GM21528 (cell line): ENCODE results near the gene MSANTD7.
A peak's percentile ranks its signal among the peaks of the same experiment; 100 is the strongest.
"Not testable (repeated sequence)": the region's sequence is repeated elsewhere in the genome, so short reads cannot be mapped to it uniquely, and the experiment has no call there.

Source experiments
- ATAC-seq: cut with Tn5 transposase; IDR thresholded peaks from one replicate; pipeline ENCODE4 v1.9.1; 2021; ENCODE audit warnings: mild to moderate bottlenecking, moderate library complexity; ENCODE audit not compliant: unreplicated experiment, low FRiP score

Gene MSANTD7, protein sequence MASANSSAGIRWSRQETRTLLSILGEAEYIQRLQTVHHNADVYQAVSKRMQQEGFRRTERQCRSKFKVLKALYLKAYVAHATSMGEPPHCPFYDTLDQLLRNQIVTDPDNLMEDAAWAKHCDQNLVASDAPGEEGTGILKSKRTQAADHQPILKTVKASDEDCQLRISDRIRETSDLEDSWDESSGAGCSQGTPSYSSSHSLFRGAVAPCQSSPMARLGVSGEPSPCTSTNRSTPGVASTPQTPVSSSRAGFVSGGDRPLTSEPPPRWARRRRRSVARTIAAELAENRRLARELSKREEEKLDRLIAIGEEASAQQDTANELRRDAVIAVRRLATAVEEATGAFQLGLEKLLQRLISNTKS

DNA sequence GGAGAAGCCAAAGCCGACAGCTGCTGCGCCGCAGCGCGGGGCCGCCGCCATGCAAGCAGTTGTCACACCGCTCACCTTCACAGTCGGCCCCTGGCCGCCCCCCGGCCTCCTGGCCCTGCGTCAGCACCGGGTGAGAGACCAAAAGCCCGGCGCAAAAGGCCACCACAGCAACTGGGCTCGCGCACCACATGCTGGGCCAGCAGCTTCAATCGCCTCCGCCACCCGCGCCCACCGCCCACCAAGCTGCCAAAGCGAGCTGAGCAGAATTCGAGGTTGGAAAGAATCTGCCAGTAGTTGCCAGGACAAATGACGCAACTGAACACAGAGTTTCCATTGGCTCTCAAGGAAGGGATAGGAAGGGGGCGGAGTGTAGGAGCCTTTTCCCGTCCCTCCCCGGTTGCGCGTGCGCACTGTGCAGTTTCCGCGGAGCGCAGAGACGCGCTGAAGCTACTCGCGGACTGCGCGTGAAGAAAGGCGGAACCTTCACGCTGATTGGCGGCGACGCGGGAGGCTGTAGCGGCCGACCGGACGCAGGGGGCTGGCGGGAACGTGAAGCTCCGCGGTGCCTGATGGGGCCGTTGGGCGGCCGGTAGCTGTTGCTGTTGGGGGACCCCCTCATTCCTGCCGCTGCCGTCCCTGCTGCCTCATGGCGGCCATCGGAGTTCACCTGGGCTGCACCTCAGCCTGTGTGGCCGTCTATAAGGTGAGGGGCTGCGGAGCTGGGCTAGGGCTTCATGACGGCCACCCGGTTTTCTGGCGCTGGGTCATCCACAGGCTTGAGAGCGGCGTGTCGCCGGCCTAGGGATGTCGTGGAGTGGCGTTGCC is at the start of gene MSANTD7, which contains the start of the genes CDNF and HSPA14:
MSANTD7 (plus strand) TSS at position 550 of the 825 bp plus-strand sequence. CDS start 3,979 bp downstream, outside the sequence.
CDNF (minus strand) TSS at position 281 of the 825 bp plus-strand sequence; CDS start at position 190, 91 bp downstream.
HSPA14 (plus strand) TSS at position 550 of the 825 bp plus-strand sequence; CDS start at position 647, 97 bp downstream.
- ATAC-seq = peak; percentile 93

DNA sequence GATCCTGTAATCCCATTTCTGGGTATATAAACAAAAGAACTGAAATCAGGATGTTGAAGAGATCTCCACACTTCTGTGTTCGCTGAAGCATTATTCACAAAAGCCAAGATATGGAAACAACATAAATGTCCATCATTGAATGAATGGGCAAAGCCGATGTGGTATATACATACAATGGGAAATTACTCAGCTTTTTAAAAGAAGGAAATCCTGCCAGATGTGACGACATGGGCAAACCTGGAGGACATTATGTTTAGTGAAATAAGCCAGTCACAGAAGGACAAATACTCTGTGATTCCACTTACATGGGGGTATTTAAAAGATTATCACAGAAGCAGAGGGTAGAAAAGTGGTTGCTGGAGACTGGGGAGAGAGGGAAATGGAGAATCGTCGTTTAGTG is 39.5 kb upstream of the MSANTD7 start:
- ATAC-seq = no peak

DNA sequence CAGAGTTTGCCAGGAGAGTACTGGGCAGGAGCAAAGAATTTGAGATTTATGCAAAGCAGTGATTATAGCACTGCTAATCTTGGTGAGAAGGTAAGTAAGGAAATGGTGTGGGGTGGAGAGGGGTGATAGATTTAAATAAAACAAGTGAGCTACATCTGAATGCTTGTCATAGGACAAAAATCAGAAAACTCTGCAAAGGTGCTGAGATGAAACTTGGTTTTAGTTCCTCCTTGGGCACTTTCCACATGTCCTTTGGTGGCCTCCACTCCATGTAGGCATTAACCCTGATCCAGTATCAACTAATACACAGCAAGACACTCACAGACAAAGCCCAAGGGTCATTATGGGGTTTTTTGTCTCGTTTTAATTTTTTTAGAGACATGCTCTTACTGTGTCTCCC is 37.7 kb upstream of the MSANTD7 start:
- ATAC-seq = no peak

DNA sequence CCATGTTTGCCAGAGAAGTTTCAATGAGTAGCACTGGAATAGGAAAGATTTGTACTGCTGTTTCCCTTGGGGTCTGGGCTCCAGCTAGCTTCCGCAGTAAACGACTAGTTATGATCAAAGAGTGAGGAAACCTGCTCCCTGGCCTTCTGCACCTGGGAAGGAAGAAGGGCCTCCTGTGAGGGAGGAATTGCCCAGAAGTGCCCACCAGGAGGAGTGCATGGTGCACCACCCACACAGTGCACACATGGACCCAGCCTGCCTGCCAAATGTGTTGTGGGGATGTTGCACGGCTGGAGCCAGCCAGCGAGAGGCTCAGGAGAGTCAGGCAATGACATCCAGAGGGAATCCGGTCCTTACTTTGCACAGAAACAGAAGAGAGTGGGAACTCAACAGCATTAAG is 36.4 kb upstream of the MSANTD7 start:
- ATAC-seq = no peak

DNA sequence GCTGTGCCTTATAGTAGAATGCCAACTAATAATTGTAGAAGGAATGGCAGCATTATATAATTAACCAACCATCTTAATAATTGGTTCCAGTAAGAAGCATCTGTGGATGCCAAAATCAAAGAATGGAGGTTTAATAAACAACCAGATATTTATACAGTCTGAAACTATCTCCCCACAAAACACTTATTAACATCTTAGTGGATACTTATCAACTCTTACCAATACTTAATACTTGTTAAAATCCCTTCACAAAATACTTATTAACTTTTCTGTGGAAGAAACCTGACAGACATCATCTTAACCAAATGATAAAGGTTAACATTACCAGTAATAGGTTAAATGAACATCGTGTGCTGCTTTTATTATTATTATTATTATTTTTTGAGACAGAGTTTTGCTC is 34.3 kb upstream of the MSANTD7 start:
- ATAC-seq = no peak

DNA sequence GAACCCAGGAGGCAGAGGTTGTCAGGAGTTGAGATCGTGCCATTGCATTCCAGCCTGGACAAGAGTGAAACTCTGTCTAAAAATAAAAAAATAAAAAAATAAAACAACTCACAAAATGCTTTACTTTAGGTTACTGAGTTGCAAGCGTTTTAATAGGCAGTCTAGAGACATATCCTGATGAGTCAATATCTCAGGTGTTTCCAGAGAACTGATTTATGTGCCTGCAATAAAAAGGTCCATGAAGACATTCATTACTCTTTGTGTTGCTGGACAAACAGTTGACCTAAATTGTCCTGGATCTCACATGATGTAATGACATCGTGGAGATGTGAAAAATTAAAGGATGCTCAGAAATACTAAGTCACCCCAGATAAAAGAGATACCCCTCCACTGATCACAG is 31.8 kb upstream of the MSANTD7 start:
- ATAC-seq = no peak

DNA sequence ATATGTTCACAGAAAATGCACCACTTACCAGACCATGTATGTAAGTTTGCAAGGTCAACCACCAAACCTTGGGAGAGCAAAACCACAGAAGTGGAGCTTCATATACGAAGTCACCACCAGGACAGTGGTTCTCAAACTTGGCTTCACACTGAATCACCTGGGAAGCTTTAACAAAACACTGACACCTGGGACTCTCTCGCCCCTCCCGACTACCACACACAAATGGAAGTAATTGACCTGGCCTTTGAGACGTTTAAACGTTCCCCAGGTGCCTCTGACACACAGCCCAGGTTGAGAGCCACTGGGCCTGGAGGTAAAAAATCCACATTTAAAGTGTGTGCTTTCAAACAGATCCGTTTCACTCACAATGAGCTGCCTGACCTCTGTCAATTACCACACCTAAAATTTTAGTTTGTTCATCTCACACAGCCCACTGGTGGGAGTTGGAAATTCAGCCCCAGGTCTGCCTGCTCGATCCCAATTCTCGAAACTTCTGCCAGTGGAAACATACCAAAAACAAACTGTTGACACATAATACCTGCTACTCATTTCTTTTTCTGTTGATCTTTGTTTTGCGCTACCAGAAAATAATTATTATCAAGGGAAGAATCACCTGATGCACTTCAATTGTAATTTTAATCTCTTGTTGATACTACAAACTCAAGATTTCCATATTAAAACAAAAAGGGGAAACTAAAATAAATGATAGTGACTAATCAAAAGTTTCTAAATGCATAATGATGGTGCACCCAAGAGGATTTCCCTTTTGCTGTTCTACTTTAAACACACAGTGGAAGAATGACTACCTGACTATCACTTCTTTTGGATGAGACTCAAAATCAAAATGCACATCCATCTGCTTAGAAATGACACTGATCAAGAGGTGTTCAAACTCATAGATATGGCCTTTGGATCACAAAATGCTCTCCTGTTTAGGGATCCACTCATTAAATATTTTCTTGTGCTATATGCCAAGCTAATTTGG is 26.8 kb upstream of the MSANTD7 start:
- ATAC-seq = no peak

DNA sequence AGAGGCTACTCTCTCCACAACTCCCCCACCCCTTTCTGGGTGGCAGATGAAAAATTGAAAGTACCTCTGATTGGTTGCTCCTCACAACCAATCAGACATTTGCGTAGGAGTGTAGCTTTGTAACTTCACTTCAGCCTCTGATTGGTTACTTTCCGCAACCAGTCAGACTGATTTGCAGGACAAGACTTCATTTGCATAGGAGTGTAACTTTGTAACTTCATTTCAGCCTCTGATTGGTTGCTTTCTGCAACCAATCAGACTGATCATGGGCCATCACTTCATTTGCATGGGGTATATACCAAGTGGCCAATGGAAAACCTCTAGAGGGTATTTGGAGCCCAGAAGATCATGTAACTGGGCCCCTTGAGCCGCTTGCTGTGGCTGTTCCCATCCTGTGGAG is 25.8 kb upstream of the MSANTD7 start:
- no peak for ATAC-seq

DNA sequence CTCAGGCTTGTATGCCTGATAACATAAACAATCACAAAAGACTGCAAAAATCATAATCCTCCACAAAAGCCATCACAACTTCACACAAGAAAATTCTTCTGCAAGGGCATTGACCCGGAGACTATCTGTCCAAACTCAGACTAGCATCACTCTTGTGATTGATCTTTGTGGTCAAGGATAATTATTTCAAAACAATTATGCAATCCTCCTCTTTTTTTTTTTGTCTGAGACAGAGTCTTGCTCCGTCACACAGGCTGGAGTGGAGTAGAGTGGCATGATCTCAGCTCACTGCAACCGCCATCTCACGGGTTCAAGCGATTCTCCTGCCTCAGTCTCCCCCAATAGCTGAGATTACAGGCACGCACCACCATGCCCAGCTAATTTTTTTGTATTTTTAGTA is 22.4 kb upstream of the MSANTD7 start:
- ATAC-seq = no peak

DNA sequence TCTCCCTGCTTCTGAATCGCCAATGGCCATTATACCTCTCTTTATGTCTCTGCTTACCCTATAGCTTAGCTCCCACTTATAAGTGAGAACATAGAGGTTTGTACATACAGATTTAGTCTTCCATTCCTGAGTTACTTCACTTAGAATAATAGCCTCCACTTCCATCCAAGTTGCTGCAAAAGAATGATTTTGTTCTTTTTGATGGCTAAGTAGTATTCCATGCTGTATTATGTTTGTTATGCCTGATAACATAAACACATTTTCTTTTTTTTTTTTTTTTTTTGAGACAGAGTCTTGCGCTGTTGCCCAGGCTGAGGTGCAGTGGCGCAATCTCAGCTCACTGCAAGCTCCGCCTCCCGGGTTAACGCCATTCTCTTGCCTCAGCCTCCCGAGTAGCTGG is 21.4 kb upstream of the MSANTD7 start:
- ATAC-seq = not testable (repeated sequence)

DNA sequence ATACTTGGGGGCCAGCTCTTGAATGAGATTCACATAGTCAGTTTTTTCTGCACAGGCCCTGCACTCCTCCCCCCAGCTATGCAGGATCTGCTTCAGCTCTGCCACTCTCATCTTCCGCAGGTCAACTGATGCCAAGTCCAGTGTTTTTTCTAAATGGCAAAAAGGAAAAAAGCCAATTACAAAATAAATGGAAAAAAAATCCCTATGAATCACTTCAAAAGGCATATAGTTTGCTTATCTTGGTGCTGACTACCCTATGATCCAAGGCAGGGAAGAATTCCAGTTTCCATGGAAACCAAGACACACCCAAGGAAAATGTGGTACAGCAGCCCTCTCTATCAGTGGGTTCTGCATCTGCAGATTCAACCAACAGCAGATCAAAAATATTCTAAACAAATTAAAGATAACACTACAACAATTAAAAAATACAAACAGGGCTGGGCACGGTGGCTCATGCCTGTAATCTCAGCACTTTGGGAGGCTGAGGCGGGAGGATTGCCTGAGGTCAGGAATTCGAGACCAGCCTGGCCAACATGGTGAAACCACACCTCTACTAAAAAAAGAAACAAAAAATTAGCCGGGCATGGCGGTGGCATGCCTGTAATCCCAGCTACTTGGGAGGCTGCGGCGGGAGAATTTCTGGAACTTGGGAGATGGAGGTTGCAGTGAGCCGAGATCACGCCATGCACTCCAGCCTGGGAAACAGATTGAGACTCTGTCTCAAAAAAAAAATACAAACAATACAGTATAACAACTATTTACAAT is 17.9 kb upstream of the MSANTD7 start:
- no peak for ATAC-seq

DNA sequence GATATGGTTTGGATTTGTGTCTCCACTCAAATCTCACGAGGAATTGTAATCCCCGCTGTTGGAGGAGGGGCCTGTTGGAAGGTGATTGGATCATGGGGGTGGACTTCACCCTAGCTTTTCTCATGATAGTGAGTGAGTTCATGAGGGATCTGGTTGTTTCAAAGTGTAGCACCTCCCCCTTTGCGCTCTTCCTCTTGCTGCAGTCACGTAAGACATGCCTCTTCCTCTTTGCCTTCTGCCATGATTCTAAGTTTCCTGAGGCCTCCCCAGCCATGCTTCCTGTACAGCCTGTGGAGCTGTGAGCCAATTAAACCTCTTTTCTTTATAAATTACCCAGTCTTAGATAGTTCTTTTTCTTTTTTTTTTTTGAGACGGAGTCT is 17.3 kb upstream of the MSANTD7 start:
- no peak for ATAC-seq

DNA sequence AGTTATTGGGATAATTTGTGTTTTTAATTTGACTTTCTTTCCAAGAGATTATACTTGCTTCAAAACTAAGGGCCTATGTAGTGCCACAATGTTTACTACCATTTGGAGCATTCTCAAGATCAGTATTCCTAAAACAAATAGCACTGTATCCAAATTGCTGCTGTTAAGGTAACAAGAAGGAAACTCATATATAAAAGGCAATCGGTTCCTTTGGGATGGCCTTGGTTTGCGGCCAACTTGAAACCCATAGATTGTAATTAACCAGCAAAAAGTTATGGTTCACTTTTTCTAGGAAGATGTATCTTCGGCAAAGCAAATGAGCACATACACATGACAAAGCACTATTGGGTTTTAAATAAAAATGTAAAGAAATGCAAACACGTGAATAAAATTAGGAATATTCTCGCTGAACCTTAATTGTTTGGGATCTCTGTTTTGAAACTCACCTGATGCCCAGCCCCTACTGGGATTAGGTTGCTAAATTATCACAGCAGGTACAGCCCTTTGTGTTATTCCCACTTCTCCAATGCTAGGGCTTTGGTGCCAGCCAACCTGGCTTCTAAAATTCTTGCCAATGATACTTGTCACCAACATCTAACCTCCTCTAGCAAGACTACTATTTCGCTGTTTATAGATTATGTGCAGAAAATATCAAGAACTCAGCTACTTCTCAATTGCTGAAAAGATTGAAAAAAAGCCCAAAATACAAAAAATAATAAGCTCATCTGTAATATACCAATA is 16.3 kb upstream of the MSANTD7 start:
- no peak for ATAC-seq

DNA sequence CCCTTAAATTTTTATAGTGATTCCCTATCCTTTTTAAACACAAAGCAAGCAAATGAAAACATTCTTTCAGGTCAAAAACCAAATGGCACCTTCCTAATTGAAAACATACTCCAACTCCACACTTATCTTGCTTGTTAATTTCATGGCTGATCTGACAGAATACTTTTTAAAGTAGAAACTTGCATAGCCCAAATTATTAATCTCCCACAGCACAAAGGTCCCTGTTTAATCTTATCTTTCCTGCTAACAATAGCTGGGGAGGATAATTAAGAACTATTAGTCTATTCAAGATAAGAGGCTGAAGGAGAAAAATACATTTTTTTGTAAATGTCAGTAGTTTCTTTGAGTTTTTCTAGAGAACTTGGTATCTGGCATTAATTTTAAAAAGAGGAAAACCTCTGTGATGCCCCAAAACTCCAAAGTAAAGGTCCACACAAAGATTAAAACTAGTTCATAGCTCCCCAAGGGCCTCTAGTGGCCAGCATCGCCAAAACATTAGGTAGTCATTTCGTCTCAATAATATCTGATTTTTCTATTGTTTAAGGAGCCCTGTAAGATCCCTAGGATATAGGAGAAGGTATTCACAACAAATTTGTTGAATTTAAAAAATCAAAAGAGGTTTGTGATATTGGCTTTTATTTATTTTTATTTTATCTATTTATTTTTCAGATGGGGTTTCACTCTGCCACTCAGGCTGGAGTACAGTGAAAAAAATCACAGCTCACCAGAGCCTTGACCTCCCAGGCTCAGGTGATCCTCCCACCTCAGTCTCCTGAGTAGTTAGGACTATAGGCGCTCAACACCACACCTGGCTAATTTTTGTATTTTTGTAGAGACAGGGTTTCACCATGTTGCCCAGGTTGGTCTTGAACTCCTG is 15.0 kb upstream of the MSANTD7 start:
- no peak for ATAC-seq

DNA sequence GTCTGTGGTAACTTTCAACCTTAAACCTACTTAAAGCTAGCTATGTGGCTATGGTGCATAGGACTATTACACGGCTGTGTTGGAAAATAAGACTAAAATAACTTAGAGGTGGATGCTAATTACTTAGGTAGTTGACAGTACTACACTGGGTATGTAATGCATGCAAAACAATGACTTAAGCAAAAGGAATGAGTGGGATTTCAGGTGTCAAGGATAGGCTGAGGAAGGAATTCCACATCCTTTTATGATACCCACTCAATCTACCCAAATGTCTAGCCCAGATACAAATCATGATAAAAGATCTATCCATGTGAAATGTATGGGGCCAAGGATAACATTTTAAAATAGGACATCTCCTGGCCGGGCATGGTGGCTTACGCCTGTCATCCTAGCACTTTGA is 14.1 kb upstream of the MSANTD7 start:
- ATAC-seq = no peak

DNA sequence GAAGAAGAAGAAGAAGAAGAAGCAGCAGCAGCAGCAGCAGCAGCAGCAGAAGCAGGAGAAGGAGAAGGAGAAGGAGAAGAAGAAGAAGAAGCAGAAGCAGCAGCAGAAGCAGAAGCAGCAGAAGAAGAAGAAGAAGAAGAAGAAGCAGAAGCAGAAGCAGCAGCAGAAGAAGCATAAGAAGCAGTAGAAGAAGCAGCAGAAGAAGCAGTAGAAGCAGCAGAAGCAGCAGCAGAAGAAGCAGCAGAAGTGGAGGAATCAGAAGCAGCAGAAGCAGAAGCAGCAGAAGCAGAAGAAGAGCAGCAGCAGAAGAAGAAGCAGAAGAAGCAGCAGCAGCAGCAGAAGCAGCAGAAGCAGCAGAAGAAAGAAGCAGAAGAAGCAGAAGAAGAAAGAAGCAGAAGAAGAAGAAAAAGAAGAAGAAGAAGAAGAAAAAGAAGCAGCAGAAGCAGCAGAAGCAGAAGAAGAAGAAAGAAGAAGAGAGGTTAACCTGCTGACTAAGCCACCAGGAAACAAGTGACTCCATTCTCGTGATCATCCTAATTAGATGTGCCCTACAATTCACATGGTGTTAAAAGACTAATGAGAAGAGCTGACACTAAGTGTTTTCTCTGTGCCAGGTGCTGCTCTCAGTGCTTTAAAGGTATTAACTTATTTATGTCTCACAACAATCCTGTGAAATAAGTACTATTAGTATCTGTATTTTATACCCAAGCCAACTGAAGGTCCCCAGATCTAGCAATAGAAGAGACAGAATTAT is 11.9 kb upstream of the MSANTD7 start:
- no peak for ATAC-seq

DNA sequence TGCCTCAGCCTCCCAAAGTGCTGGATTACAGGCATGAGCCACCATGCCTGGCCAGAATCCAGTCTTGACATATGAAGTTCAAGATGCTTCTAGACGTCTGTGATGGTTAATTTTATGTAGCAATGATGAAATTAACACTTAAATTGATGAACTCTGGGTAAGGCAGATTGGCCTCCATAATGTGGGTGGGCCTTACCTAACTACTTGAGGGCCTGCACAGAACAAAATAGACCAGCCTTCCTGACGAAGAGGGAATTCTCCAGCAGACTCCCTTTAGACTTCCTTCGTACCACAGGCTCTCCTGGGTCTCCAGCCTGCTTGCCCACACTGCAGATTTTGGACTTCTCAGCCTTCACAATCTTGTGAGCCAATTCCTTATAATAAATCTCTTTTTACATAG is 5.0 kb upstream of the MSANTD7 start:
- no peak for ATAC-seq
